HepG2 (cell line): ENCODE measurements around the gene YIPF4. TPM values are rescaled to one million over a fixed set of nuclear protein-coding genes. Genes with fewer than 3 reads are reported as not detected.

Experiments
- HMGXB4 ChIP-seq, 2 experiments: sonication (generic) in 1 of 2; formaldehyde crosslinking in 1 of 2; IDR thresholded peaks; 2 replicates each; pipeline versions ENCODE4 v1.4.0 to v1.6.1; 2018 to 2020; ENCODE audit warnings: missing genetic modification reagents in 2 of 2, borderline replicate concordance in 1 of 2, low read depth in 1 of 2, mild to moderate bottlenecking in 1 of 2, missing biosample characterization in 1 of 2
- HNF1B ChIP-seq: sonication (generic); formaldehyde crosslinking; IDR thresholded peaks from 2 replicates; pipeline ENCODE4 v1.5.1; 2020; ENCODE audit warnings: mild to moderate bottlenecking, moderate library complexity, missing genetic modification reagents
- MYC ChIP-seq: sonication (generic); formaldehyde crosslinking; IDR thresholded peaks from 2 replicates; pipeline ENCODE4 v1.9.0; 2021; ENCODE audit warnings: missing genetic modification reagents, borderline replicate concordance
- ZBED4 ChIP-seq: sonication (generic); formaldehyde crosslinking; IDR thresholded peaks from 2 replicates; pipeline ENCODE4 v1.4.0; 2020; ENCODE audit warnings: missing genetic modification reagents, borderline replicate concordance
- ZFY ChIP-seq: sonication (generic); formaldehyde crosslinking; IDR thresholded peaks from 2 replicates; pipeline ENCODE4 v1.4.0; 2020; ENCODE audit warnings: missing genetic modification reagents
- ZNF513 ChIP-seq: sonication (generic); formaldehyde crosslinking; conservative IDR thresholded peaks from 2 replicates; pipeline ENCODE4 v1.5.0; 2020; ENCODE audit warnings: missing genetic modification reagents
- ZNF646 ChIP-seq: sonication (generic); formaldehyde crosslinking; IDR thresholded peaks from 2 replicates; pipeline ENCODE4 v1.9.0; 2021; ENCODE audit warnings: mild to moderate bottlenecking, missing genetic modification reagents
- ZNF691 ChIP-seq: sonication (generic); formaldehyde crosslinking; IDR thresholded peaks from 2 replicates; pipeline ENCODE4 v1.4.0; 2020; ENCODE audit warnings: missing genetic modification reagents, low read depth, mild to moderate bottlenecking, borderline replicate concordance
- ZSCAN20 ChIP-seq: sonication (generic); formaldehyde crosslinking; IDR thresholded peaks from 2 replicates; pipeline ENCODE4 v1.4.0; 2020; ENCODE audit warnings: missing genetic modification reagents, mild to moderate bottlenecking, borderline replicate concordance
- polyA plus RNA-seq, 8 experiments: library from polyadenylated mRNA; depleted of rRNA in 3 of 8; stranded (reverse) in 7 of 8; unstranded in 1 of 8; fragments of >200 nt; fragmentation: Illumina TruSeq in 4 of 8; extraction: Trizol in 4 of 8; gene quantifications; 2 replicates each; pipeline versions ENCODE4 v1.2.1 to v1.2.3, GENCODE V29; 2011 to 2016; ENCODE audit warnings: low read depth in 4 of 8, missing spikeins in 1 of 8, mixed read lengths in 1 of 8; ENCODE audit not compliant: insufficient read depth in 1 of 8
- total RNA-seq, 5 experiments: library from RNA; depleted of rRNA; stranded (reverse); fragments of >200 nt; fragmentation: Illumina TruSeq; extraction: Trizol; gene quantifications; 2 replicates each; pipeline ENCODE4 v1.2.3, GENCODE V29; 2016; ENCODE audit warnings: low read depth in 1 of 5

The YIPF4 gene
- total and polyA plus RNA-seq, 2 of the 13 experiments (the other 11 are each of a cell fraction or from before 2014, with no cell fraction given): 19.0 to 43.9 TPM

- peak; percentile 93 for TF ChIP-seq HNF1B (CRISPR knock-in tag)
- peak; percentile 82; the same call in 1 of the 2 replicates for TF ChIP-seq ZNF513 (CRISPR knock-in tag)
- TF ChIP-seq MYC: peak; percentile 96
- peak; percentile 74 for TF ChIP-seq ZNF691
- TF ChIP-seq HMGXB4 (CRISPR knock-in tag; IDR thresholded peaks at IDR 0.05; ENCODE audit: borderline replicate concordance in 1 of 2, low read depth in 1 of 2): peak; percentile 87 to 94
- no peak for TF ChIP-seq ZNF646 (CRISPR knock-in tag)
- peak; percentile 98 for TF ChIP-seq ZFY
- peak; percentile 89 for TF ChIP-seq ZBED4 (CRISPR knock-in tag)
- peak; percentile 52; the same call in 1 of the 2 replicates for TF ChIP-seq ZSCAN20 (CRISPR knock-in tag)
Measured at GRCh38 chr2:32356681-32357317, 79.1 kb downstream of the YIPF4 start, which contains the start of gene BIRC6 (continued).
